ENCODE data around the gene TTC34.

Gene TTC34

DNA sequence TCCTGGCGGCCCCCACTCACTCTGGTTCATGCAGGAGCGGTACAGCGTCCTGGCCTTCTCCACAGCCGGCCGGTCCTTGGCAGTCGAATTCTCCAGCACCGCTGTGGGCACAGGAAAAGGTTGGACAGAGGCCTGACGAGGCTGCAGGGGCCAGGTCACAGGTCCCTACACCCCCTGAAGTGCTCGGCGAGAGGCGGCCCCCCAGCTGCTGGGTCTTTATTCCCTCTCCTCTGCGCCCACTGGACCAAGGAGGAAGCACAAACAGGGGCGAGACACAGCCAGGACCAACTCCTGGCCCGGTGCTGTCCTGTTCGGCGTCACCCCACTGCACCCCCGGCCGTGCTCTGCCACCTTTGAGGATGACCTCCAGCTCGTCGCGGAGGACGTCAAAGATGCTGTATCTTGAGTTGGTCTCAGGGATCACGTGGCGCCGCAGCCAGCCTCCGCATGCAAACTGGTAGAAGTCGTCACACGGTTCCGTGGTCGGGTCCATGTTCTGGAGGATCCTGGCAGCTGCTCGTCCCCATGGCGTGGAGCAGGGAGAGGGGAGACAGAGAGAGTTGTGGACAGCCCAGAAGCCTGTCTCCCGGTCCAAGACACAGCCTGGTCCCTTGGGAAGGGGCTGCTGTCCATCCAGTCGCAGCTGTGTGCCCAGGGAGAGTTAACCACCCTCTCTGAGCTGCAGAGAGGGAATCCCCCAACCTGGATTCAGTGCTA lies 192.0 kb downstream of the TTC34 start:
- TF ChIP-seq GATA2 (IDR thresholded peaks at IDR 0.05; ENCODE audit: low read depth, low read length), result no peak
- no peak for TF ChIP-seq GATA3 (IDR thresholded peaks at IDR 0.05; ENCODE audit: low read depth, low read length)

DNA sequence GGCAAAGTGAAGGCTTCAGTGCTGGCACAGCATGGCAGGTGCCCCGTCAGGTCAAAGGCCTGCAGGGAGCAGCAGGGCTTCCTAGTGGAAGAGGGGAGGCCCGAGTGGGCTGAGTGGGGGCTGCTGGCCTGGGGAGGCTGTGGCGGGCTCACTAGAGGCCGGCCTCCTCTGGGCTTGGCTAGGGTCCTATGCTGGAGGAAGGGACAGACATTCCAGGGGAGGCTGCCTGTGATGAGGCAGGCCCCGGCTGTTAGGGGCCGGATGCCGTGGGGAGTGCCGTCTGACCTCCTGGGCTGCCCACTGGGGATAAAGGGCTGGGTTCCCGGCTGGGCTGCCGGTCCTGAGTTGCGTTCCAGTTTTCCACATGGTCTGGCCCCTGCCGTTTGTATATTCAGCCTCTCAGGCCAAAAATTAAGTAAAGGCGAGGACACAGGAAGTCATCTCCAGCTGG lies 193.8 kb downstream of the TTC34 start:
- no peak for TF ChIP-seq GATA2 (IDR thresholded peaks at IDR 0.05; ENCODE audit: low read depth, low read length)
- TF ChIP-seq GATA3 (IDR thresholded peaks at IDR 0.05; ENCODE audit: low read depth, low read length), result no peak

DNA sequence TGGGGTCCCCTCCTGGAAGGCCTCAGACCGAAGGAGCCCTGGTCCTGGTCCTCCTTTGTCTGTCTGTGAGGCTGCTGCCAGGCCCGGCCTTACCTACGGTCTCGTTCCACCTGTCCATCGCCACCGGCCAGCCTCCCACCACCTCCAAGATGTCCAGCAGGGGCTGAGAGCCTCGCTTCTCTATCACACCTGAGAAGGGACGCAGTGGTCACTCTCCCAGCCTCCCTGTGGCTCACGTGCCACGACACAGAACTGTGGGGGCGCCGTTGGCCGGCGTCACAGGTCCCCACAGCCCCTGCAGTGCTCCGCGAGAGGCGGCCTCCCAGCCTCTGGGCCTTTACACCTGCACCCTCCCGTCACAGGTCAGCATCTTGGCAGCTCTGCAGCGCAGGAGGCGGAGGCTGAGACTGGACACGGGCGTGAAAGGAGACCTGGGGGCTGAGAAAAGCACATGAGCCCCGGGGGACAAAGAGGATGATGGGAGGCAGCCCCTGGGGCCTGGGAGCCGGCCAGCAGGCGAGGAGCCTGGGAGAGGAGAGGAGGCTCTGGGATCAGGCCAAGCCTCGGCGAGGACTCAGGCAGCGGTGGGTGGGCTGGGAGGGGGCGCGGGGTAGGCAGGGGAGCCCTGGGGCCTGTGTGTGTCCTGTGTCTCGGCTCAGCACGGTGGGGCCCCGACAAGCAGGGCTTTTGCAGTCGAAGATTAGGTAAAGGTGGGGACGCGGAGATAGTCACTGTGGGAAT lies 194.4 kb downstream of the TTC34 start:
- TF ChIP-seq GATA2 (IDR thresholded peaks at IDR 0.05; ENCODE audit: low read depth, low read length), result no peak
- TF ChIP-seq GATA3 (IDR thresholded peaks at IDR 0.05; ENCODE audit: low read depth, low read length), result no peak

DNA sequence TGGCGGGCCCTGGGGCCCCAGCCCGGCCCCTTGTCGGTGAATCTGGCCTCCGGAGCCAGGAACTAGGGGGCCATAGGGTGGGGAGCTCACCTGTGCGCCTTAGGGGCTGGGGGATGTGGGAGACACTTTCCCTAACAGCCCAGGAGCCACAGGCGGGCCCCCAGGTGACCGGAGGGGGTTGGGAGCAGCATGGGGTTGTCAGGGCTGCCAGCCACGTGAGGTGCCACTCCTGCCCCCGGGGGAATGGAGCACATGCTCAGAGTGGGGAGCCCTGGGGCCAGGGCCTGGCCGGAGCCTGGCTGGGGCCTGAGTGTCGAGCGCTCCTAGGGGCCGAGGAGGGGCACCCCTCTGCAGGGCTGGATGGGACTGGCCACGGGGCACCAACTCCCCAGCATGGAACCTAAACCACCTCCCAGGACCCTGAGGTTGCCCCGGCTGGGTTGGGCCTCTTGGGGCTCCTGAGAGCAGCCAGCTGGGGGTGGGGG lies 195.1 kb downstream of the TTC34 start:
- no peak for TF ChIP-seq GATA3 (IDR thresholded peaks at IDR 0.05; ENCODE audit: low read depth, low read length)
- TF ChIP-seq GATA2 (IDR thresholded peaks at IDR 0.05; ENCODE audit: low read depth, low read length), result no peak

DNA sequence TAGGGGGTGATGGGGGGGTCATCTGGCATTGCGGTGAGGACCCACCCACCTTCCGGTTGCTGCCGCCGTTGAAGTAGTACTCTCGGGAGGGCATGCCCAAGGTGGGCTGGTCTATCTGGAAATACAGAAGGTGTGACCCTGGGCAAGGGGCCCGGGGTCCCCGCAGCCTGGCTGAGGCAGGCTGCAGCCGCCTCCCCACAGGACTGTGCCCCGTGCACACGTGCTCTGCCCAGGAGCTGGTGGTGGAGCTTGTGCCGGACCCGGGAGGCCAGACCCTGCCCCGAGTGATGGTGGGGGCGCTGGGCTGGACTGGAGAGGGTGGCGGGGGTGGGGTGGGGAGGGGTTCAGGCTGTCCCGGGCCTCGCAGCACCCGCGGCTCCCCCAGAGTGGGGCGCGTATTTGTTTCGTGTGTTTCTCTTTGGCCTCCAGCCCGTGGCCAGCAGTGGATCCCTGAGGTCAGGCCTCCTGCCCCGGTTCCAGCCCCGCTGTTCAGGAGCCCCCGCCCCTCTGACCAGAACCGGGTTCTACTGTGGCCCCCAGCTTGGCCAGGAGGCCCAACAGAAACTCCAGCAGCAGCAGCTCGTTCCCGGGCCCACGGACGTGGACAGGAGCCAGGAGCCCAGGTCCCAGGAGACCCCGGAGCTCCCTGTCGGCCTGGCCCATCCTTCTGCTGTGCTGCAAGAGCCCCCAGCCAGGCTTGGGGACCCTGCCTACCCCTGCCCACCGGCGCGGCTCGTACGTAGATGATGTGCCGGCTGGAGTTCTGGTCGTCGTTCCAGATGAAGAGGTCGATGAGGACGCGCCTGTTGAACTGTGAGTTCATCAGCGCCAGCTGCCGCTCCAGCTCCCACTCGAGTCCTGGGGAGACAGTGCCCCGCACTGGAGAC lies 195.7 kb downstream of the TTC34 start:
- no peak for TF ChIP-seq GATA2 (IDR thresholded peaks at IDR 0.05; ENCODE audit: low read depth, low read length)
- no peak for TF ChIP-seq GATA3 (IDR thresholded peaks at IDR 0.05; ENCODE audit: low read depth, low read length)

DNA sequence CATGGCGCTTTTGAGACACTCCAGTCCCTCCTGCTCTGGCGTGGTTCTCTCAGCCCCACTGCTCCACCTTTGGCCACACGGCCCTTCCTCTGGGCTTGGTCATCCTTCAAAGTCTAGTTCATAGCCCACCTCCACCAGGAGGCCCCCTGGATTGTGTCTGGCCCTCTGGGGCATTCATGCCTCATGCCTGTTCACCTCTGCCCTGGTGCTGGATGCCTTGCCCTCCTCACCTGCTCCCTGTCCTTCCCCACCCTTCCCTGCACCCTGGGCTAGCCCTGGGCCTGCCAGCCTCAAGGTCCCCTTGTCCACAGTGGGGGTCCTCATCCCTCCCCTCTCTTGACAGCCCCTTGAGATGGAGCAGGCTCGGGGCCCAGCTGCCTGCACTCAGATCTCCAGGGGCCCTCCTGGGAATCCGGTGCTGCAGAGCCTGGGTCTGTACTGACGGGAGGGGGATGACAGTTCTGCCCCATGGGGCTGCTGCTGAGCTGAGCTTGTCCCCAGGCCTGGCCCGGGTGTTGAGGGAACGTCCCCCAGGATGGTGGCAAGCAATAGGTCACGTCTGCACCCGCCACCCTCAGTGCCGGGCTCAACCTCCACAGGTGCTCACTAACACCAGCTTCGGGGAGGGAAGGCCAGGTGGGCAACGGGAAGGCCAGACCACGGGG lies 196.5 kb downstream of the TTC34 start:
- TF ChIP-seq GATA2 (IDR thresholded peaks at IDR 0.05; ENCODE audit: low read depth, low read length) (no peak), GATA3 (IDR thresholded peaks at IDR 0.05; ENCODE audit: low read depth, low read length) (no peak)

DNA sequence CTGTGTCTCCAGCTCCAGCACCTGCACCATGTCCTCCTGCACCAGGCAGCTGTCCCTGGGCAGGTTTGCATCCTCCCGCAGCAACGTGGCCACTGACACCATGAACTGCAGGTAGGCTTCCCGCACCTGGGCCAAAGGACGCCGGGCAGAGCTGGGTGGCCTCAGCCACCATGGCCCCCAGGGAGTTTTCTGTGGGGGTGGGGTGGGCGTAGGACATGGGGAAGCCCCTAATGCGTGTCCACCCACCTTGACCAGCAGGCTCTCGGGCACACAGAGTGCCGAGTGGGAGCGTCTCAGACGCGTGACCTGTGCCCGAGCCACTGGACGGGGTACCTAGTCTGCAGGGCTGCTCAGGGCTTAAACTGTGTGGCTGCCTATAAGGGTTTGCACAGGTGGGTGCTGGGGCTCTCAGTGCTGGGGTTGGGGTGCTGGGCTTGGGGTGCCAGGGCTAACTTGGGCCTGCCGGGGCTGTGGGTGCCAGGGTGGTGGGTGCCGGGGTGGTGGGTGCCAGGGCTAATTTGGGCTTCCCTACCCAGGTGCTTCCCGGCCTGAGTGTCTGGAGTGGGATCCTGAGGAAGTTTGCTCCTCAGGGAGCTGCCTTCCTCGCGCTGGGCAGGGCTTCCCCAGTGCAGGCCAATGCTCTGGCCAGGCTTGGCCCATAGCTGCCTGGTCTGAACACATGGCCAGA lies 197.2 kb downstream of the TTC34 start:
- TF ChIP-seq GATA3 (IDR thresholded peaks at IDR 0.05; ENCODE audit: low read depth, low read length) (no peak), GATA2 (IDR thresholded peaks at IDR 0.05; ENCODE audit: low read depth, low read length) (no peak)

DNA sequence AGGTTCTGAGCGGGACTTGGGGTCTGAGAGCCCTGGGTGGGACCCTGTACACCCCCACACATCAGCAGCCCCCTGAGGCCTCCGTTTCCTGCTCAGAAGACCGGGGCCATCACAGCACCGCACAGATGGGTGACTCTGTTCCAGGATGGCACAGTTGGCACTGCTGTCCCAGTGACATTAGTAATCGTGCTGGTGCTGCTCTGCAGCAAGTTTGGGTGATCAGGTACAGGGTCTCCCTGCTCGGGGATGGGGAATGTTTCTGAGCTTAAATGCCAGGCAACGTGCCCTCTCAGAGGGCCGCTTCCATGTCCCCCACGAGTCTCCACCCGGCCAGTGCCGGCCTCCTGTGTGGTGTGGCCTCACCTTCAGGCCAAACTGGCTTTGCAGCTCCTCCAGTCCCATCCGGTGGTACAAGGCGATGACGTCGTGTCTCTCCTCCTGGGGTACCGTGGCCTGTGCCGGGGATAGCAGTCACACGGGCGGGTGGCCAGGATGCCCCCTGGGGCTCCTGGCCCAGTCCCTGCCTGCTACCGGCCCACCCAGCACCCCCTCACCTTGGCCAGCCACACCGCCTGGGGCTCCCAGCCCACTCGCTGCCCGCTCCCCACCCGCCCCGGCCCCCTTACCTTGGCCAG lies 197.9 kb downstream of the TTC34 start:
- TF ChIP-seq GATA2 (IDR thresholded peaks at IDR 0.05; ENCODE audit: low read depth, low read length) (no peak), GATA3 (IDR thresholded peaks at IDR 0.05; ENCODE audit: low read depth, low read length) (no peak)

DNA sequence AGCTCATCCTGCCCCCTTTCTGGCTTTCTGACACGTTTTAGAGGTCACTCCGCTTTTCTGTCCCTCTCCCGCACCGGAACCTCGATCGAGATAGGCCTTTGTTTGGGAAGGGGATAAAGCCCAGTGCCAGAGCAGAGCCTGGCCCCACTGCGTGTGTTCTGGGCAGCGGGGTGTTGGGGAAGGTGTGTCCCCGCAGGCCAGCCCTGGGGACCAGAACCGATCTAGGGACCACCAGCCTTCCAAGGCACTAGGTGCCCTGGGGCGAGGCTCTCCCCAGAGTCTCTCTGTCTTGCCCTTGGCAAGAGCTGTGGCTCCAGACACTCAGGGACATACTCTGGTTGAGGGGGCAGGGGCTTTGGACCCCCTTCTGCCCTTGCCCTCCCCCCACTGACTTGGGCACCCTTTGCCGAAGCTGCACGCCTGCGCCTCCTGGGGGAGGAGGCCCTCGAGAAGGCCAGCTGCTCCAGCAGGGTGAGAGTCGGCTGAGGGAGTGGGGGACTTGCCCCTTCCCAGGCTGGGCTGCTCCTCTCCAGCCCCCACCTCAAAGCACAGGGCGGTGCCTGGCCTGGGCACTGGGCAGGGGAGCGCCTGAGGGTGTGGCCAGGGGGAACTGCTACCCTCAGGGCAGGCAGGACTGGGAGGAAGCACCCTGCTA lies 198.5 kb downstream of the TTC34 start:
- TF ChIP-seq GATA3 (IDR thresholded peaks at IDR 0.05; ENCODE audit: low read depth, low read length), result no peak
- no peak for TF ChIP-seq GATA2 (IDR thresholded peaks at IDR 0.05; ENCODE audit: low read depth, low read length)

DNA sequence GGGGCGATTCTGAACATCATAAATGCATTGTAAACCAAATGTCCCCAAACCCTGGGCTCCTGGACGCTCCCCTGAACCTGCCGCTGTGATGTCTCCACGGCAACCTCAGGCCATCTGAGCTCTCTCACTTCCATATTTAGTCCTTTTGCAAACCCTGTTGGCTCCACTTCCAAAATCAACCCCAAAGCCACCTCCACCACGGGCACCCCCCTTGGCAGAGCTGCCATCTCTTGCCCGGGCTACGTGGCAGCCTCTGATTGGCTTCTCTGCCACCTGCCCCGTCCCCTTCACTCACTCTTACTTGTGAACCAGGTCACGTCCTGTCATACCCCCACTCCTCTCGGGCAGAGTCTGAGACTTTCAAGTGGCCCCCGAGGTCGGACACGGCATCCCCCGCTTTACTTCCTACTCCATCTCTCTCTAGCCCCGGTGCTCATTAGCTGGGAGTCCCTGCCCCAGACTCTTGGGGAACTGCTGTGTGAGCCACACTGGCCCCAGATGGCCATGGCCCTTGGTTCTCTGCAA lies 199.1 kb downstream of the TTC34 start:
- TF ChIP-seq GATA3 (IDR thresholded peaks at IDR 0.05; ENCODE audit: low read depth, low read length) (no peak), GATA2 (IDR thresholded peaks at IDR 0.05; ENCODE audit: low read depth, low read length) (no peak)

DNA sequence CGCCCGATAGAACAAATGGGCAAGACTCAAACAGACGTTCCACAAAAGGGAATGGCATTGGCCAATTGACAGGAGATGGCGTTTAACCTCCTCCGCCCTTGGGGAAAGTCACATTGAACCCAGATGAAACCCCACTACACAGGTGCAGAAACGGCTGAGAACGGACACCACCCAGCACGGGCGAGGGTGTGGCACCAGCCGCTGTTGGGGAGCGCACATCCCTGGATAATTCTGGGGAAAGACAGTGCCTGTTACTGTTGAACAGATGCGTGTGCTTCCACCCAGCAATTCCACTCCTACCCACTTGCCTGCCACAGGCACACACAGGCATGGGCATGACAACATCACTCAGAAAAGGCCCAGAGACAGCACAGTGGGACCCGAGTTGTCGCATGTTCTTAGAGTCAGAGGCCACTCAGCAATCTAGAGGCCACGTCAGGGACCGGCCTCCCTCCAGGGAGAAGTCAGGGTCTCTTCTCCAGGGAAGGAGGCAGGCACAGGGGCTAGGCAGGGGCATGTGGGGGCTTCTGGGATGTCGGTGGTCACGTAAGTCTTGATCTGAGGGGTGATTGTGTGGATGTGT lies 199.7 kb downstream of the TTC34 start:
- no peak for TF ChIP-seq GATA2 (IDR thresholded peaks at IDR 0.05; ENCODE audit: low read depth, low read length)
- TF ChIP-seq GATA3 (IDR thresholded peaks at IDR 0.05; ENCODE audit: low read depth, low read length), result no peak
